Muscle of back (tissue), 11 donors: Measurements from ENCODE around the gene VTA1. TPM values are rescaled to one million over a fixed set of nuclear protein-coding genes. Genes with fewer than 3 reads are reported as not detected.

ENCODE experiments used
- DNase-seq, 3 donors: peaks; one replicate each; pipeline versions ENCODE4 v3.0.0 to v3.0.0-alpha.2; 2013
- polyA plus RNA-seq, 10 donors: library from polyadenylated mRNA; unstranded; fragments of 120-200 nt; gene quantifications; one replicate each; pipeline ENCODE4 v1.2.1, GENCODE V29; 2013; ENCODE audit not compliant: insufficient read length in 10 of 10

The VTA1 gene
- polyA plus RNA-seq, 10 donors: 52.0 to 70.2 (median 58.8) TPM

DNA sequence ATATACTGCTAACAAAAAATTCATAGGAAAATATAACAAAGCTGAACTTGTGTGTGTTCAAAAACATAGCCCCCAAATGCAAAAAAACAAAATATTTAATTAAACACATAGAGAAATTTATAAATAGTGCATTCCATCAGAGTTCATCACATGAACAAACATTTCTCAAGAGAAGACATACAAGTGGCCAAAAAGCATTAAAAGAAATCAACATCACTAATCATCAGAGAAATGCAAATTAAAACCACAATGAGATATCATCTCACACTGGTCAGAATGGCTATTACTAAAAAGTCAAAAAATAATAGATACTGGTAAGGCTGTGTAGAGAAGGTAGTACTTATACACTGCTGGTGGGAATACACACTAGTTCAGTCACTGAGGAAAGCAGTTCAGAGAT is 115.2 kb downstream of the VTA1 start:
- DNase-seq: no peak

DNA sequence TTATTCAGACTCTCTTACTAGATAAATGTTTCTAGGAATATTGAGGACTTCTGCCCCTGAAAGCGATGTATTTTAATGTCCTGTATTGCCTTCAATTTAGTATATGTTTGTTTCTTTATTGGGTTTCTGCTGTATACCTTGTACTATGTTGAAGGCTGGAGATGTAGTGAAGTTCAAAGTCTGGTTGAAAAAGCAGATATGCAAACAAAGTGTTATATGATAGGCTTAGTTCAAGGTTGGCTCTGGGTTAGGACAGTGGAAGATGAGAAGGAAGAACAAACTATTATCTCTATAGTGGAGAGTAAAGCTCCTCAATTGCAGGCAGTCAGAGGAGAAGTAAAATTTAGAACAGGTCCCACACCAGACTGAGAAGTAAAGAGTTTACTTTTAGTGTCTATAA is 118.4 kb downstream of the VTA1 start:
- no peak for DNase-seq

DNA sequence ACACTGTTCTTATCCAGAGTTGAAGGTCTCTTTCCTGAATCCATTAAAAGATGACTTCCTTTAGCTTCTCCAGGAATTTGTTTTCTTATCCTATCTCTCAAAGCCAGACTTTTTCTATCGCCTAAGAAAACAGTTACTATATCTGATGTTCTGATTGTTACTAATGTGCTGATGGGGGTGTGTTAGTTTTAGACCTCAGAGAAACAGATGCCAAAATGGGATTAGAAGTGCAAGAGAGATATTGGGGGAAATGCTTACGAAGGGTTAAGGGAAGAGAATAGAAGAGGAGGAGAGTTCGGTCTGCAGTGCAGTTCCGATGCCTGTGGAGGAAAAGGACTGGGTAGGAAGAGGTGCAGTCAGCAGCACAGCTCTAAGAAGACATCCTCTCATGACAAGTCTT is 119.0 kb downstream of the VTA1 start:
- no peak for DNase-seq

DNA sequence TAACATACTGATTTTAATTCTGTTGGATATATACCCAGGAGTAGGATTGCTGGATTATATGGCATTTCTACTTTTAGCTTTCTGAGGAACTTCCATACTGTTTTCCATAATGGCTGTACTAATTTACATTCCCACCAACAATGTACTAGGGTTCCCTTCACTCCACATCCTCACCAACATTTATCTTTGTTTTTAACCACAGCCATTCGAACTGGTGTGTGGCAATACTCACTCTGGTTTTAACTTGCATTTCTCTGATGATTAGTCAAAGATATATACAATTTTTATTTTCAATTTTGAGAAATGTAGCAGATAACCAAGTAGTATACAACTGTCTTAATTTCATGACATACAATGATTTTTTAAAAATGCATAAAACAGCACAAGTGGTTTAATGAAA is 124.4 kb downstream of the VTA1 start:
- DNase-seq: no peak

Other genes starting within 250 kb of the VTA1 start
- not detected for gene GJE1, start 14.3 kb upstream of the VTA1 start, polyA plus RNA-seq
- under 1 TPM in 4 of 10 donors, not detected in 6; 0.13 to 0.20 (median 0.18) TPM for gene NMBR, start 141 bp upstream of the VTA1 start, polyA plus RNA-seq
- 10 to 100 TPM in 7 of 10 donors, 1 to 10 TPM in 3; 7.3 to 13.0 (median 10.4) TPM for gene ADGRG6, start 154.7 kb downstream of the VTA1 start, polyA plus RNA-seq